SK-N-SH treated with all-trans-retinoic acid at 6 μM for 48 hours (cell line): ENCODE data around the gene DRD4.

Experiments used
- ARNTL ChIP-seq: fragments of 450-650 bp; formaldehyde crosslinking; IDR thresholded peaks from 2 replicates; pipeline ENCODE4 v1.5.0; 2020; ENCODE audit warnings: low read depth, mild to moderate bottlenecking, moderate library complexity, borderline replicate concordance
- CSDC2 ChIP-seq: fragments of 250-450 bp; sonication (Bioruptor Pico); IDR thresholded peaks from 2 replicates; pipeline ENCODE4 v1.5.0; 2020; ENCODE audit warnings: mild to moderate bottlenecking, moderate library complexity
- ISL1 ChIP-seq: fragments of 250-450 bp; sonication (Bioruptor Pico); IDR thresholded peaks from 2 replicates; pipeline ENCODE4 v2.1.2; 2022; ENCODE audit warnings: mild to moderate bottlenecking, moderate library complexity
- TCF4 ChIP-seq: fragments of 250-450 bp; sonication (Bioruptor Pico); IDR thresholded peaks from 2 replicates; pipeline ENCODE4 v1.8.0; 2021; ENCODE audit warnings: mild to moderate bottlenecking, moderate library complexity, borderline replicate concordance
- TOX ChIP-seq: fragments of 250-450 bp; sonication (Bioruptor Pico); IDR thresholded peaks from 2 replicates; pipeline ENCODE4 v1.8.0; 2021; ENCODE audit warnings: mild to moderate bottlenecking, moderate library complexity, borderline replicate concordance
- ZFP3 ChIP-seq: fragments of 250-450 bp; sonication (Bioruptor Pico); IDR thresholded peaks from 2 replicates; pipeline ENCODE4 v1.5.0; 2020; ENCODE audit warnings: mild to moderate bottlenecking, moderate library complexity
- ZNF8 ChIP-seq: fragments of 450-650 bp; formaldehyde crosslinking; IDR thresholded peaks from 2 replicates; pipeline ENCODE4 v1.5.0; 2020; ENCODE audit warnings: mild to moderate bottlenecking, moderate library complexity
- TF ChIP-seq, protein P1 (sequence below): fragments of 250-450 bp; sonication (Bioruptor Pico); IDR thresholded peaks from 2 replicates; pipeline ENCODE4 v1.5.1; 2020; ENCODE audit warnings: low read depth, mild to moderate bottlenecking, moderate library complexity
- TF ChIP-seq, protein P2 (sequence below): fragments of 250-450 bp; sonication (Bioruptor Pico); IDR thresholded peaks from 2 replicates; pipeline ENCODE4 v1.8.0; 2020; ENCODE audit warnings: mild to moderate bottlenecking, moderate library complexity, borderline replicate concordance
- TF ChIP-seq, protein P3 (sequence below): fragments of 250-450 bp; sonication (Bioruptor Pico); IDR thresholded peaks from 2 replicates; pipeline ENCODE4 v1.5.0; 2020; ENCODE audit warnings: mild to moderate bottlenecking, moderate library complexity

DNA sequence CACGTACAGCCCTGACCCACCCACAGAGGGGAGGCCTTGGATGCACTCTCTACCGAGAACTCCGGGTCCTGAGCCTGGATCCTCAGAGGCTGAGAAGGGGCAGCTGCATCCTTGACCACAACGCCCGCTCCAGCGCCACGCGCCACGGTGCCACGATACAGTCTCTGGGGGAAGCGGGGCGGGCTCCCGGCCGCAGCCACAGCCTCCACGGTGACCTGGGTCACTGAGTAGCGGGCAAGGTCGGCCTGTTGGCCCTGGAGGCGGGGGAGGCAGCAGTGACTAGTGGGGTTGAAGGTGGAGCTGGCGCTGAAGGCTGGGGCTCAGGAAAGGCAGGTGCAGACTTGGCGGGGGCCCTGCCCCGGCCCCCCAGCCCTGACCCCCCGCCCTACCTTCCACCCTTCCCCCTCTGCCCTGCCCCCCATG lies 17.4 kb upstream of the DRD4 start:
- TF ChIP-seq, protein P1, sequence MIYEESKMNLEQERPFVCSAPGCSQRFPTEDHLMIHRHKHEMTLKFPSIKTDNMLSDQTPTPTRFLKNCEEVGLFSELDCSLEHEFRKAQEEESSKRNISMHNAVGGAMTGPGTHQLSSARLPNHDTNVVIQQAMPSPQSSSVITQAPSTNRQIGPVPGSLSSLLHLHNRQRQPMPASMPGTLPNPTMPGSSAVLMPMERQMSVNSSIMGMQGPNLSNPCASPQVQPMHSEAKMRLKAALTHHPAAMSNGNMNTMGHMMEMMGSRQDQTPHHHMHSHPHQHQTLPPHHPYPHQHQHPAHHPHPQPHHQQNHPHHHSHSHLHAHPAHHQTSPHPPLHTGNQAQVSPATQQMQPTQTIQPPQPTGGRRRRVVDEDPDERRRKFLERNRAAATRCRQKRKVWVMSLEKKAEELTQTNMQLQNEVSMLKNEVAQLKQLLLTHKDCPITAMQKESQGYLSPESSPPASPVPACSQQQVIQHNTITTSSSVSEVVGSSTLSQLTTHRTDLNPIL (CRISPR knock-in tag): no peak
- no peak for TF ChIP-seq TOX (CRISPR knock-in tag)
- no peak for TF ChIP-seq CSDC2 (CRISPR knock-in tag)
- TF ChIP-seq TCF4 (CRISPR knock-in tag): no peak
- TF ChIP-seq ZFP3 (CRISPR knock-in tag): no peak
- no peak for TF ChIP-seq ARNTL (CRISPR knock-in tag)
- TF ChIP-seq ISL1 (CRISPR knock-in tag): no peak
- TF ChIP-seq ZNF8 (CRISPR knock-in tag): no peak
- TF ChIP-seq, protein P2, sequence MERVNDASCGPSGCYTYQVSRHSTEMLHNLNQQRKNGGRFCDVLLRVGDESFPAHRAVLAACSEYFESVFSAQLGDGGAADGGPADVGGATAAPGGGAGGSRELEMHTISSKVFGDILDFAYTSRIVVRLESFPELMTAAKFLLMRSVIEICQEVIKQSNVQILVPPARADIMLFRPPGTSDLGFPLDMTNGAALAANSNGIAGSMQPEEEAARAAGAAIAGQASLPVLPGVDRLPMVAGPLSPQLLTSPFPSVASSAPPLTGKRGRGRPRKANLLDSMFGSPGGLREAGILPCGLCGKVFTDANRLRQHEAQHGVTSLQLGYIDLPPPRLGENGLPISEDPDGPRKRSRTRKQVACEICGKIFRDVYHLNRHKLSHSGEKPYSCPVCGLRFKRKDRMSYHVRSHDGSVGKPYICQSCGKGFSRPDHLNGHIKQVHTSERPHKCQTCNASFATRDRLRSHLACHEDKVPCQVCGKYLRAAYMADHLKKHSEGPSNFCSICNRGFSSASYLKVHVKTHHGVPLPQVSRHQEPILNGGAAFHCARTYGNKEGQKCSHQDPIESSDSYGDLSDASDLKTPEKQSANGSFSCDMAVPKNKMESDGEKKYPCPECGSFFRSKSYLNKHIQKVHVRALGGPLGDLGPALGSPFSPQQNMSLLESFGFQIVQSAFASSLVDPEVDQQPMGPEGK: no peak
- TF ChIP-seq, protein P3, sequence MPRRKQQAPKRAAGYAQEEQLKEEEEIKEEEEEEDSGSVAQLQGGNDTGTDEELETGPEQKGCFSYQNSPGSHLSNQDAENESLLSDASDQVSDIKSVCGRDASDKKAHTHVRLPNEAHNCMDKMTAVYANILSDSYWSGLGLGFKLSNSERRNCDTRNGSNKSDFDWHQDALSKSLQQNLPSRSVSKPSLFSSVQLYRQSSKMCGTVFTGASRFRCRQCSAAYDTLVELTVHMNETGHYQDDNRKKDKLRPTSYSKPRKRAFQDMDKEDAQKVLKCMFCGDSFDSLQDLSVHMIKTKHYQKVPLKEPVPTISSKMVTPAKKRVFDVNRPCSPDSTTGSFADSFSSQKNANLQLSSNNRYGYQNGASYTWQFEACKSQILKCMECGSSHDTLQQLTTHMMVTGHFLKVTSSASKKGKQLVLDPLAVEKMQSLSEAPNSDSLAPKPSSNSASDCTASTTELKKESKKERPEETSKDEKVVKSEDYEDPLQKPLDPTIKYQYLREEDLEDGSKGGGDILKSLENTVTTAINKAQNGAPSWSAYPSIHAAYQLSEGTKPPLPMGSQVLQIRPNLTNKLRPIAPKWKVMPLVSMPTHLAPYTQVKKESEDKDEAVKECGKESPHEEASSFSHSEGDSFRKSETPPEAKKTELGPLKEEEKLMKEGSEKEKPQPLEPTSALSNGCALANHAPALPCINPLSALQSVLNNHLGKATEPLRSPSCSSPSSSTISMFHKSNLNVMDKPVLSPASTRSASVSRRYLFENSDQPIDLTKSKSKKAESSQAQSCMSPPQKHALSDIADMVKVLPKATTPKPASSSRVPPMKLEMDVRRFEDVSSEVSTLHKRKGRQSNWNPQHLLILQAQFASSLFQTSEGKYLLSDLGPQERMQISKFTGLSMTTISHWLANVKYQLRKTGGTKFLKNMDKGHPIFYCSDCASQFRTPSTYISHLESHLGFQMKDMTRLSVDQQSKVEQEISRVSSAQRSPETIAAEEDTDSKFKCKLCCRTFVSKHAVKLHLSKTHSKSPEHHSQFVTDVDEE (CRISPR knock-in tag): no peak
